HL-60 (cell line): ENCODE measurements around the gene NDUFV1.

Experiments used
- CTCF ChIP-seq: IDR thresholded peaks from one replicate; pipeline ENCODE4 v1.5.1; 2011; ENCODE audit warnings: low read length, control low read depth, inconsistent platforms; ENCODE audit not compliant: insufficient read depth
- POLR2AphosphoS5 ChIP-seq: IDR thresholded peaks from 2 replicates; pipeline ENCODE4 v1.6.1; 2012; ENCODE audit warnings: low read depth
- REST ChIP-seq: IDR thresholded peaks from 2 replicates; pipeline ENCODE4 v1.6.1; 2012; ENCODE audit warnings: low read depth; ENCODE audit not compliant: insufficient replicate concordance

GRCh38 chr11:67610302-67610868, 3.6 kb downstream of the NDUFV1 start:
- TF ChIP-seq POLR2AphosphoS5, result no peak
- TF ChIP-seq CTCF, result no peak
- no peak for TF ChIP-seq REST
